Common myeloid progenitor, CD34-positive (primary cell): ENCODE data around the gene BBX.

Experiments used
- CTCF ChIA-PET: fragments of 350-600 bp; sonication (Branson Sonifier 250); formaldehyde crosslinking; loops from one replicate; lab custom pipeline; 2021; ENCODE audit warnings: antibody characterized with exemption; lab: Charles Lee
- POLR2A ChIA-PET: fragments of 350-600 bp; sonication (Branson Sonifier 250); formaldehyde crosslinking; loops from one replicate; lab custom pipeline; 2021; ENCODE audit warnings: antibody characterized with exemption; lab: Charles Lee
- DNase-seq, 3 donors: peaks; one replicate each; pipeline versions ENCODE4 v3.0.0 to v3.0.0-alpha.2; 2013
- H3K27ac ChIP-seq, 2 experiments: 1 replicate in 1 of 2; 2 replicates in 1 of 2; pipeline ENCODE4 v1.7.0; 2013; ENCODE audit warnings: inconsistent platforms in 2 of 2, low read length in 2 of 2, mild to moderate bottlenecking in 2 of 2, low read depth in 1 of 2, moderate library complexity in 1 of 2; ENCODE audit not compliant: severe bottlenecking in 2 of 2, insufficient read depth in 1 of 2, poor library complexity in 1 of 2
- H3K27me3 ChIP-seq, 5 experiments: replicated peaks in 2 of 5; 1 replicate in 3 of 5; 2 replicates in 2 of 5; pipeline versions ENCODE4 v1.6.1 to v1.7.0; 2013; ENCODE audit warnings: low read length in 4 of 5, mild to moderate bottlenecking in 2 of 5, moderate library complexity in 2 of 5, inconsistent platforms in 1 of 5; ENCODE audit not compliant: insufficient read depth in 5 of 5, control insufficient read depth in 4 of 5
- H3K36me3 ChIP-seq, 4 experiments: 1 replicate in 2 of 4; 2 replicates in 2 of 4; pipeline versions ENCODE4 v1.6.1 to v1.7.0; 2013; ENCODE audit warnings: low read length in 3 of 4, control low read depth in 1 of 4, mild to moderate bottlenecking in 1 of 4; ENCODE audit not compliant: control insufficient read depth in 4 of 4, insufficient read depth in 4 of 4
- H3K4me1 ChIP-seq, 4 experiments: 1 replicate in 3 of 4; 2 replicates in 1 of 4; pipeline versions ENCODE4 v1.6.1 to v1.7.1; 2013; ENCODE audit warnings: low read length in 3 of 4, mild to moderate bottlenecking in 3 of 4, control low read depth in 1 of 4, inconsistent platforms in 1 of 4, moderate library complexity in 1 of 4; ENCODE audit not compliant: control insufficient read depth in 4 of 4, insufficient read depth in 4 of 4; ENCODE audit errors: control extremely low read depth in 1 of 4
- H3K4me3 ChIP-seq, 7 experiments: 1 replicate in 4 of 7; 2 replicates in 3 of 7; pipeline versions ENCODE4 v1.5.1 to v1.7.0; 2013; ENCODE audit warnings: mild to moderate bottlenecking in 7 of 7, low read length in 6 of 7, moderate library complexity in 6 of 7, inconsistent platforms in 2 of 7, low read depth in 2 of 7, control low read depth in 1 of 7; ENCODE audit not compliant: insufficient read depth in 4 of 7, control insufficient read depth in 1 of 7; ENCODE audit errors: extremely low read depth in 1 of 7
- H3K9me3 ChIP-seq, 5 experiments: 1 replicate in 4 of 5; 2 replicates in 1 of 5; pipeline versions ENCODE4 v1.6.1 to v1.7.1; 2013; ENCODE audit warnings: low read length in 4 of 5, mild to moderate bottlenecking in 2 of 5, inconsistent platforms in 1 of 5, low read depth in 1 of 5, moderate library complexity in 1 of 5; ENCODE audit not compliant: control insufficient read depth in 4 of 5, insufficient read depth in 2 of 5; ENCODE audit errors: control extremely low read depth in 1 of 5
- WGBS: methylation state at CpG from one replicate; pipeline ENCODE4 v1.1.5; 2013; ENCODE audit not compliant: insufficient coverage; 5-methylcytosine and 5-hydroxymethylcytosine counted together

The BBX gene

DNA sequence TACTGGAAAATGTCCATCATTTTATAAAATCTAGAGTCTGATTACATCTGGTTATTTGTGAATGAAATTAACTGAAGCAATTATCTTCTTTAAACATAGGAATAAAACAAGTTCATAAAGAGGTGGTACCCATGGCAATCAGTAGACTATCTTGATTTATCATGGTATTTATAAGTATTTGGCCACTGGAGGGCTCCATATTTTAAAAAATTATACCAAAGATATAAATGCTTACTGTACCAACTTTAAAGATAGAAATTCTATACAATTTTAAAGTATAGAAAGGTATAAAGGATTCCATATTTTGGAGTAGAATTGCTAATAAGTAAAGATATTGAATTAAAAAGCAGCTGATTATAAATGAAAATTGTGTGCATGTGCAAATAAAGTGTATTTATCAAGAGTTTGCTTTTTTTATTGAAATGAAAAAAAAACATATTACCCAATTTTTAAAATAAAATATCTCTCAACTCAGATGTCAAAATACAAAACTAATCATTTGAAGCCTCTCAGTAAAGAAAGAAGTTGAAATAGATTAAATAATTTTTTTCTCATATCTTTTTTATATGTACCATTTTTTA, 105.3 kb downstream of the BBX start:
- CTCF ChIA-PET, result interaction anchor here (1.2 to 3.4 kb wide), 3 partner anchors 15 to 34 kb away, joined by 4 to 18 read pairs (median 7); no protein-coding TSS in a partner anchor
- Histone ChIP-seq H3K36me3 (no peaks in the 10 kb centered on the region), H3K9me3 (no peaks in the 10 kb centered on the region), H3K4me1 (peaks cover 11 to 28% (median 16%) of the 10 kb centered on the region in 4 experiments), H3K4me3 (no peak overlapping the region), H3K27ac (no peak overlapping the region), H3K27me3 (no peaks in the 10 kb centered on the region)
- peak in 2 of 3 donors; percentile 39 to 47 for DNase-seq
- POLR2A ChIA-PET, result no interaction called here

GRCh38 chr3:107629566-107629965, 106.8 kb downstream of the BBX start:
- ChIA-PET POLR2A (no interaction called here), CTCF (interaction anchor here (0.5 to 3.4 kb wide), 16 partner anchors 8 to 111 kb away, joined by 3 to 18 read pairs (median 4); no protein-coding TSS in a partner anchor)
- H3K27me3 ChIP-seq, result no peaks in the 10 kb centered on the region
- peak overlapping the region in 1 of 7 experiments; percentile 24 for H3K4me3 ChIP-seq
- H3K27ac ChIP-seq, result no peak overlapping the region
- no CpG with 5 or more reads among the region's 4 CpGs for WGBS
- H3K36me3 ChIP-seq, result no peaks in the 10 kb centered on the region
- peaks cover 16 to 40% (median 24%) of the 10 kb centered on the region in 4 experiments for H3K4me1 ChIP-seq
- no peaks in the 10 kb centered on the region for H3K9me3 ChIP-seq
- peak in 2 of 3 donors; percentile 51 to 56 for DNase-seq

DNA sequence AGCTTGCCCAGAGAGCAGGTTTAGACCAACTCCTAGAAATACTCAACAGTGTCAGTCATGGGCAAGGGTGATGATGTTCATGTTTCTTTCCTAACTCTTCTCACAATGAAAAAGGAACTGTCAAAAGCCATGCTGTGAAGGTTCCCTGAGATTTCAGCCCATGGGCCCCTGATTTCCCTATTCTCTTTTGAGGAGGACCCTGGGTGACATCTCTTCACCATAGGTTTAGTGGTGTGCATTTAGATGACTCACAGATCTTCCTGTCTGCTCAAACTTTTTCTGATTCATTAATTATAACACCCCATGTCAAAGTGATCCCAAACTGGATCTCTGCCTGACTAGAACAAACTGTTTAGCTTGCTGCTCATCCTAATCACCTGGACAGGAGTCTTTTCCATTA, 108.0 kb downstream of the BBX start:
- Histone ChIP-seq H3K27me3 (no peaks in the 10 kb centered on the region), H3K27ac (no peak overlapping the region), H3K4me1 (peaks cover 16 to 40% (median 26%) of the 10 kb centered on the region in 4 experiments), H3K9me3 (no peaks in the 10 kb centered on the region), H3K4me3 (peak overlapping the region in 1 of 7 experiments; percentile 4), H3K36me3 (no peaks in the 10 kb centered on the region)
- ChIA-PET POLR2A (no interaction called here), CTCF (interaction anchor here (1.3 to 3.4 kb wide), 6 partner anchors 10 to 110 kb away, joined by 3 to 18 read pairs (median 6); no protein-coding TSS in a partner anchor)
- peak in 2 of 3 donors; percentile 55 to 68 for DNase-seq

DNA sequence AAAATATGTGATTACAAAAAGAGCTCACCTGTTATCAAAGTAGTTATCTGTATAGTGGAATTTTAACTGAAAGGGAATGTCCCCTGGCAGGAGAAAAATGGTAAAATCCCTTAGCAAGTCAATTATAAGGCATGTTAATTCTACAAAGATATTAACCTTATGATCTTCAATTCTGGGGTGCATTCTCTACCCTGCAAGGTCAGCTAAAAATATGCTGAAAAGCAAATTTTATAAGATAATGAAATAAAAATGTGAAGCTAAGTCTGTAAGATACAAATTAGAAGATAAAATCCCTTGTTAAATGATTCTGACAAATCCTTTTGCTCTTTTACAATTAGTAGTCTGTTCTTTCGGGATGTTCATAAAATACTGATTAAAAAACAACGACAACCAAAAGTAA, 109.8 kb downstream of the BBX start:
- Histone ChIP-seq H3K4me1 (peaks cover 16 to 40% (median 26%) of the 10 kb centered on the region in 4 experiments), H3K36me3 (peaks cover 0 to 3% (median 0%) of the 10 kb centered on the region in 4 experiments), H3K27ac (no peak overlapping the region), H3K9me3 (no peaks in the 10 kb centered on the region), H3K4me3 (no peak overlapping the region), H3K27me3 (no peaks in the 10 kb centered on the region)
- no peak for DNase-seq
- WGBS, result no CpG with 5 or more reads among the region's 2 CpGs
- ChIA-PET CTCF (interaction anchor here (1.2 to 3.5 kb wide), 4 partner anchors 10 to 45 kb away, joined by 3 to 12 read pairs (median 3); no protein-coding TSS in a partner anchor), POLR2A (no interaction called here)

GRCh38 chr3:107633327-107634098, 110.8 kb downstream of the BBX start:
- POLR2A ChIA-PET, result no interaction called here
- peak overlapping the region in 1 of 7 experiments; percentile 36 for H3K4me3 ChIP-seq
- H3K4me1 ChIP-seq, result peaks cover 16 to 40% (median 26%) of the 10 kb centered on the region in 4 experiments
- no peaks in the 10 kb centered on the region for H3K27me3 ChIP-seq
- DNase-seq, result peak; percentile 29 to 89 (median 83)
- CTCF ChIA-PET, result interaction anchor here (1.0 to 3.5 kb wide), 5 partner anchors 9 to 28 kb away, joined by 3 to 12 read pairs (median 3); no protein-coding TSS in a partner anchor
- 45% methylated on average over 2 of the region's 3 CpGs for WGBS
- peak overlapping the region in 1 of 2 experiments; percentile 20 for H3K27ac ChIP-seq
- H3K9me3 ChIP-seq, result no peaks in the 10 kb centered on the region
- peaks cover 0 to 4% (median 0%) of the 10 kb centered on the region in 4 experiments for H3K36me3 ChIP-seq

GRCh38 chr3:107634099-107634489, 111.3 kb downstream of the BBX start:
- Histone ChIP-seq H3K36me3 (peaks cover 0 to 4% (median under 1%) of the 10 kb centered on the region in 4 experiments), H3K4me1 (peaks cover 16 to 40% (median 26%) of the 10 kb centered on the region in 4 experiments), H3K4me3 (peak overlapping the region in 2 of 7 experiments; percentile 7 to 36), H3K27me3 (no peaks in the 10 kb centered on the region), H3K27ac (peak overlapping the region in 1 of 2 experiments; percentile 20), H3K9me3 (no peaks in the 10 kb centered on the region)
- ChIA-PET POLR2A (no interaction called here), CTCF (interaction anchor here (1.0 to 3.5 kb wide), 3 partner anchors 9 to 42 kb away, joined by 3 to 12 read pairs (median 3); no protein-coding TSS in a partner anchor)
- WGBS, result 100% methylated on average over 1 of the region's 3 CpGs
- no peak for DNase-seq
